CD4-positive, alpha-beta T cell treated with Interleukin-4 for 1 hour (primary cell): ENCODE results near the gene CALB2.

Source experiments
- DNase-seq, 2 donors: peaks; one replicate each; pipeline ENCODE4 v3.0.0-alpha.2; 2020 to 2022

CALB2 gene

GRCh38 chr16:71429581-71429980 lies 71.1 kb downstream of the CALB2 start:
- no peak for DNase-seq

DNA sequence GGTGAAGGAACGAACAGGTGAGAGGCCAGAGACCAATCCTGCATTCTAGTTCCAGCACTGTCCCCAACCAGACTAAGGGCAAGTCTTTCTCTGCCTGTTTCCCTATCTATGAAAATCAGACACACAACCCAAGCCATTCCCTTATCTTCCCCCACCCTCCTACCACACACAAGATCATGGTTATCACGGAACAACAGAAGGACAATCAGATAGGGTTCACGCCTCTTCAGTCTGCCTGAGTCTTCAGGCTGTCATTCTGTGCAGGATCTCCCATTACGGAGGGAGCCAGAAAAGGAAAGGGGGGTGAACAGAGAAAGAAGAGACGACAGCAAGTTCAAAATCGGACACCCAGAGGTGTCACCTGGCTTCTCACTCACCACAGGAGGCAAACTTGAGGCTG lies 72.2 kb downstream of the CALB2 start:
- DNase-seq: no peak

- no peak for DNase-seq
Measured at GRCh38 chr16:71431176-71431575, 72.7 kb downstream of the CALB2 start.

- no peak for DNase-seq
Measured at GRCh38 chr16:71431991-71432390, 73.5 kb downstream of the CALB2 start.

DNA sequence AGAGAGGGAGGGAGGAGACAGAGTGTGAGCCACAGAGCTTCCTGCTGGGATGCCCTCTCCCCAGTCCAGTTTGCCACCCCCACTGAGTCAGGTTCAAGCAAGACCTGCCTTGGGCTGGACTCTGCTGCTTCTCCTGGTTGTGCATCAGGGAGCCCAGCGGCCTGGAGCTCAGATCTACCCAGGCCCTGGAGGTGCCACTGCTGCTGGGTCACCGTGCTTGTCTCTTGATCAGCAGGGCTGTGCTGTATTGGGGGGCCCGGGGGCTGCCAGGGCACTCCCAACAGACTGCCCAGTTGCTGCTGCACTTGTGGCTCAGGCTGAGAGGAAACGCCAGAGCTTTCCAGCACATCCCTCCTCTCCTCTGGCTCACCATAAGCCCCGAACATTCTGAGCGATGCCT lies 74.4 kb downstream of the CALB2 start:
- no peak for DNase-seq

- DNase-seq: no peak
Measured at GRCh38 chr16:71436473-71436872, 78.0 kb downstream of the CALB2 start.

DNA sequence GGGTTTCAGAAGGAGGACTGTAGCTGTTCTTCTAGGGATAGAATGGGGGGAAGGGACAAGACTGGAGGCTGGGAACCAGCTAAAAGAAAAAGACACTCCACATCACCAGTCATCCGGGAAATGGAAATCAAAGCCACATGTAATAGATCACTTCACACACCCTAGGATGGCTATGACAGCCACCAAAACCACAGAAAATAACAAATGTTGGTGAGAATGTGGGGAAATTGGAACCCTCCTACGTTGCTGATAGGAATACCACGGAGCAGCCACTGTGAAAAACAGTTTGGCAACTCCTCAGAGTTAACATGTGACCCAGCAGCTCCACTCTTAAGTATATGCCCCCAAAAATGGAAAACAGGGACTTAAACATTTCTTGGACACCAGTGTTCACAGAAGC lies 81.0 kb downstream of the CALB2 start:
- no peak for DNase-seq
